KBM-7 (cell line): ENCODE measurements around the gene BST2.

ENCODE experiments used
- DNase-seq: peaks from one replicate; pipeline ENCODE4 v3.0.0-alpha.2; 2015
- in situ Hi-C: fragments of 300-500 bp; cut with MboI; formaldehyde crosslinking; loops from 2 replicates; pipeline ENCODE4 v1.14.3; 2020; ENCODE audit warnings: low sequenced_read_pairs, low pct_unique_long_range_greater_than_20kb, mixed read lengths

BST2 gene

GRCh38 chr19:17420475-17420924 lies 15.1 kb upstream of the BST2 start:
- DNase-seq: peak; percentile 46
- in situ Hi-C loops: no loop called here

- peak; percentile 99 for DNase-seq
- in situ Hi-C loops: no loop called here
Observed at GRCh38 chr19:17419621-17420474, 14.4 kb upstream of the BST2 start, which contains the start of gene MVB12A. MVB12A (plus strand) TSS chr19:17420047; CDS start chr19:17420136, 89 bp downstream.

GRCh38 chr19:17419154-17419620 lies 13.8 kb upstream of the BST2 start:
- no peak for DNase-seq
- in situ Hi-C loops: no loop called here

- in situ Hi-C loops: no loop called here
- no peak for DNase-seq
Observed at GRCh38 chr19:17418710-17419109, 13.3 kb upstream of the BST2 start.

GRCh38 chr19:17415121-17415520 lies 9.7 kb upstream of the BST2 start:
- in situ Hi-C loops: no loop called here
- no peak for DNase-seq

- in situ Hi-C loops: no loop called here
- no peak for DNase-seq
Observed at GRCh38 chr19:17414097-17414496, 8.7 kb upstream of the BST2 start.

- no peak for DNase-seq
- in situ Hi-C loops: no loop called here
Observed at GRCh38 chr19:17411801-17412200, 6.4 kb upstream of the BST2 start.

GRCh38 chr19:17409990-17410389 lies 4.6 kb upstream of the BST2 start:
- no peak for DNase-seq
- in situ Hi-C loops: no loop called here

- no peak for DNase-seq
- in situ Hi-C loops: no loop called here
Observed at GRCh38 chr19:17406887-17407196, 1.4 kb upstream of the BST2 start.

GRCh38 chr19:17406046-17406886 lies 836 bp upstream of the BST2 start:
- DNase-seq: peak; percentile 77
- in situ Hi-C loops: no loop called here

- in situ Hi-C loops: no loop called here
- DNase-seq: no peak
Observed at GRCh38 chr19:17404621-17405249, 695 bp downstream of the BST2 start.

- in situ Hi-C loops: no loop called here
- no peak for DNase-seq
Observed at GRCh38 chr19:17404015-17404414, 1.4 kb downstream of the BST2 start.

- DNase-seq: no peak
- in situ Hi-C loops: no loop called here
Observed at GRCh38 chr19:17402982-17403855, 2.2 kb downstream of the BST2 start.

- no peak for DNase-seq
- in situ Hi-C loops: no loop called here
Observed at GRCh38 chr19:17401628-17402027, 3.8 kb downstream of the BST2 start.

- in situ Hi-C loops: no loop called here
- DNase-seq: no peak
Observed at GRCh38 chr19:17398902-17399527, 6.4 kb downstream of the BST2 start.

- DNase-seq: peak; percentile 85
- in situ Hi-C loops: no loop called here
Observed at GRCh38 chr19:17394891-17395415, 10.5 kb downstream of the BST2 start.

GRCh38 chr19:17393914-17394313 lies 11.5 kb downstream of the BST2 start, which contains the start of gene CCDC194:
CCDC194 (minus strand) TSS chr19:17394196; CDS start chr19:17394158, 38 bp downstream.
- in situ Hi-C loops: no loop called here
- DNase-seq: no peak

- peak; percentile 55 for DNase-seq
- in situ Hi-C loops: no loop called here
Observed at GRCh38 chr19:17393002-17393401, 12.4 kb downstream of the BST2 start.
